Ovary (tissue), 3 donors: Measurements from ENCODE around the gene GRM8.

ENCODE experiments used
- POLR2A ChIP-seq: fragments of 450-650 bp; IDR thresholded peaks from one replicate; pipeline ENCODE4 v1.6.1; 2017; ENCODE audit warnings: antibody characterized with exemption, mild to moderate bottlenecking, moderate library complexity
- TF ChIP-seq, protein P1 (sequence below), 3 donors: fragments of 450-650 bp in 2 of 3; fragments of 200-600 bp in 1 of 3; IDR thresholded peaks; one replicate each; pipeline versions ENCODE4 v1.5.1 to v1.8.0; 2016 to 2022; ENCODE audit warnings: antibody characterized with exemption in 3 of 3, mild to moderate bottlenecking in 1 of 3
- donor health status: DM: no; HTN: no; CAD: no.

DNA sequence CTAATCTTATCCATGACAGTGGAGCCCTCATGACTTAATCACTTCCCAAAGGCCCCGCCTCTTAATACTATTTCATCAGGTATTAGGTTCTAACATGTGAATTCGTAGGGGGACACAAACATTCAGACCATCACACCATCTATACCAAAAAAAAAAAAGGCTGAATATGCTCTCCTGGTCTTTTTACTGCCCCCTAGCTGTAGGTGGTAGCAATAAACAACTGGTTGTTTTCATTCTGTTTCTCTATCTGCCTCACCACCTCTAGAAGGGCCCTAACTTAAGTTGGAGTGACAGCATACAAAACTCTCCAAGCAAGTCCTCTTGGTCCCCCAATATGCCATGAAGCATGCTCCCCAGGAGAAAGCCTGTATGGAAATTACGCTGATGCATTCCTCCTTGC is 94.1 kb downstream of the GRM8 start:
- TF ChIP-seq POLR2A: no peak
- TF ChIP-seq, protein P1, sequence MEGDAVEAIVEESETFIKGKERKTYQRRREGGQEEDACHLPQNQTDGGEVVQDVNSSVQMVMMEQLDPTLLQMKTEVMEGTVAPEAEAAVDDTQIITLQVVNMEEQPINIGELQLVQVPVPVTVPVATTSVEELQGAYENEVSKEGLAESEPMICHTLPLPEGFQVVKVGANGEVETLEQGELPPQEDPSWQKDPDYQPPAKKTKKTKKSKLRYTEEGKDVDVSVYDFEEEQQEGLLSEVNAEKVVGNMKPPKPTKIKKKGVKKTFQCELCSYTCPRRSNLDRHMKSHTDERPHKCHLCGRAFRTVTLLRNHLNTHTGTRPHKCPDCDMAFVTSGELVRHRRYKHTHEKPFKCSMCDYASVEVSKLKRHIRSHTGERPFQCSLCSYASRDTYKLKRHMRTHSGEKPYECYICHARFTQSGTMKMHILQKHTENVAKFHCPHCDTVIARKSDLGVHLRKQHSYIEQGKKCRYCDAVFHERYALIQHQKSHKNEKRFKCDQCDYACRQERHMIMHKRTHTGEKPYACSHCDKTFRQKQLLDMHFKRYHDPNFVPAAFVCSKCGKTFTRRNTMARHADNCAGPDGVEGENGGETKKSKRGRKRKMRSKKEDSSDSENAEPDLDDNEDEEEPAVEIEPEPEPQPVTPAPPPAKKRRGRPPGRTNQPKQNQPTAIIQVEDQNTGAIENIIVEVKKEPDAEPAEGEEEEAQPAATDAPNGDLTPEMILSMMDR (IDR thresholded peaks at IDR 0.05): no peak
